Stimulated activated CD4-positive, alpha-beta T cell treated with anti-CD3 and anti-CD28 coated beads, Interleukin-1b, Interleukin-23, amount 100 ng/mL, for 24 hours (primary cell): Measurements from ENCODE around the gene PCDHGA12.
A peak's percentile ranks its signal among the peaks of the same experiment; 100 is the strongest.
"Not testable (repeated sequence)": the region's sequence is repeated elsewhere in the genome, so short reads cannot be mapped to it uniquely, and the experiment has no call there.

Experiments used
- DNase-seq, 4 experiments: peaks; one replicate each; pipeline ENCODE4 v3.0.0-alpha.2; 2020; ENCODE audit warnings: low read depth in 4 of 4, low spot score in 1 of 4

Gene PCDHGA12

GRCh38 chr5:141430332-141431113 lies at the start of gene PCDHGA12:
Gene PCDHGA12, plus strand, starts transcription at chr5:141430507. Its CDS starts 253 bp downstream, at chr5:141430760.
- DNase-seq = no peak

DNA sequence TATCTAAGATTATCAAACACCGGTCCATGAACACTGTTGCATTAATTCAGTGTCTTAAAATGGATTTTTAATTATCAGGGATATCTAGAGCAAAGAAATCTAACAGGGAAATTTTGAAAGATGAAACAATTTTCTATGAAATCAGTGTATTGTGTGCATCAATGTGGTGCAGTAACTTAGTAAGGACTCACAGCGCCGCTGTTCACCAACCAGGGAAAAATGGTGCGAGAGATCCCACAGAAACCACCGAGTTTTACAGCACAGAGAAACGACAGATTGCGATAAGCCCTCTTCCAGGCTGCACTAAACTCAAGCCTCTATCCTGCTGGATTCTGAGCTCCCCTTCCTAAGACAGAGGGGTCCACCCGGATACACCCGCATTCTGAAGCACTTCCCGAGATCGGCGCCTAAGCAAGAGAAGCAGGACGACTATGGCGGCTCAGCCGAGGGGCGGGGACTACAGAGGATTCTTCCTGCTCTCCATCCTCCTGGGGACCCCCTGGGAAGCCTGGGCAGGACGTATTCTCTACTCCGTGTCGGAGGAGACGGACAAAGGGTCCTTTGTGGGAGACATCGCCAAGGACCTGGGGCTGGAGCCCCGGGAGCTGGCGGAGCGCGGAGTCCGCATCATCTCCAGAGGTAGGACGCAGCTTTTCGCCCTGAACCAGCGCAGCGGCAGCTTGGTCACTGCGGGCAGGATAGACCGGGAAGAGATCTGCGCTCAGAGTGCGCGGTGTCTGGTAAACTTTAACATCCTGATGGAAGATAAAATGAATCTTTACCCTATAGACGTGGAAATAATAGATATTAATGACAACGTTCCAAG lies 47.6 kb upstream of the PCDHGA12 start, which contains the start of gene PCDHGA7:
TSS of gene PCDHGA7 (plus strand) at position 274 of the 826 bp plus-strand sequence. CDS start at position 432, 158 bp downstream.
- DNase-seq = no peak

DNA sequence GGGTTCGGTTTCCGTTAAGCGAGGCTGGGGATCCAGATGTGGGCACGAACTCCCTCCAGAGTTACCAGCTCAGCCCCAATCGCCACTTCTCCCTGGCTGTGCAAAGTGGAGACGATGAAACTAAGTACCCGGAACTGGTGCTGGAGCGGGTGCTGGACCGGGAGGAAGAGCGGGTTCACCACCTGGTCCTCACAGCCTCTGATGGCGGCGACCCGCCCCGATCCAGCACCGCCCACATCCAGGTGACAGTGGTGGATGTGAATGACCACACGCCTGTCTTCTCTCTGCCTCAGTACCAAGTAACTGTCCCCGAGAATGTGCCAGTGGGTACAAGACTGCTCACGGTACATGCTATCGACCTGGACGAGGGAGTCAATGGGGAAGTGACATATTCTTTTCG lies 47.0 kb upstream of the PCDHGA12 start:
- DNase-seq = no peak

- DNase-seq = no peak
These were observed 45.6 kb upstream of the PCDHGA12 start for GRCh38 chr5:141384471-141385267.

- not testable (repeated sequence) for DNase-seq
These were observed 42.6 kb upstream of the PCDHGA12 start, which contains the start of gene PCDHGB4 for GRCh38 chr5:141387557-141388311. Gene PCDHGB4, plus strand, starts transcription at chr5:141387698. Its CDS starts 187 bp downstream, at chr5:141387885.

DNA sequence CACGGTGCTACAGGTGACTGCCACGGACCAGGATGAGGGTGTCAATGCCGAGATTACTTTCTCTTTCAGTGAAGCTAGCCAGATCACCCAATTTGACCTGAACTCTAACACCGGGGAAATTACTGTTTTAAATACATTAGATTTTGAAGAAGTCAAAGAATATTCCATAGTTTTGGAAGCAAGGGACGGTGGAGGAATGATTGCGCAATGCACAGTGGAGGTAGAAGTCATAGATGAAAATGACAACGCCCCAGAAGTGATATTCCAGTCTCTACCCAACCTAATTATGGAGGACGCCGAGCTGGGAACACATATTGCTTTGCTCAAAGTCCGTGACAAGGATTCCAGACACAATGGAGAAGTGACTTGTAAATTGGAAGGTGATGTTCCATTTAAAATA lies 41.6 kb upstream of the PCDHGA12 start:
- no peak for DNase-seq

DNA sequence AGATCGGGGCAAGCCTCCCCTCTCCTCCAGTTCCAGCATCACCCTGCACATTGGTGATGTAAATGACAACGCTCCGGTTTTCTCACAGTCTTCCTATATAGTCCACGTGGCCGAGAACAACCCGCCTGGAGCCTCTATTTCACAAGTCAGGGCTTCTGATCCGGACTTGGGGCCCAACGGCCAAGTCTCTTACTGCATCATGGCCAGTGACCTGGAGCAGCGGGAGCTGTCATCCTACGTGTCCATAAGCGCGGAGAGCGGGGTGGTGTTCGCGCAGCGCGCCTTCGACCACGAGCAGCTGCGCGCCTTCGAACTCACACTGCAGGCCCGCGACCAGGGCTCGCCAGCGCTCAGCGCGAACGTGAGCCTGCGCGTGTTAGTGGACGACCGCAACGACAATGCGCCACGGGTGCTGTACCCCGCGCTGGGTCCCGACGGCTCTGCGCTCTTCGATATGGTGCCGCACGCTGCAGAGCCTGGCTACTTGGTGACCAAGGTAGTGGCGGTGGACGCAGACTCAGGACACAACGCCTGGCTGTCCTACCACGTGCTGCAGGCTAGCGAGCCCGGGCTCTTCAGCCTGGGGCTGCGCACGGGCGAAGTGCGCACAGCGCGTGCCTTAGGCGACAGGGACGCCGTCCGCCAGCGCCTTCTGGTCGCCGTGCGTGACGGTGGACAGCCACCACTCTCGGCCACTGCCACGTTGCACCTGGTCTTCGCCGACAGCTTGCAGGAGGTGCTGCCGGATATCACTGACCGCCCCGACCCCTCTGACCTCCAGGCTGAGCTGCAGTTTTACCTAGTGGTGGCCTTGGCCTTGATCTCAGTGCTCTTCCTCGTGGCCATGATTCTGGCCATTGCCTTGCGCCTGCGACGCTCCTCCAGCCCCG lies 40.9 kb upstream of the PCDHGA12 start:
- DNase-seq = no peak

GRCh38 chr5:141392429-141393198 lies 37.7 kb upstream of the PCDHGA12 start, which contains the start of gene PCDHGA8:
Gene PCDHGA8, plus strand, starts transcription at chr5:141392633. Its CDS starts 181 bp downstream, at chr5:141392814.
- no peak for DNase-seq

DNA sequence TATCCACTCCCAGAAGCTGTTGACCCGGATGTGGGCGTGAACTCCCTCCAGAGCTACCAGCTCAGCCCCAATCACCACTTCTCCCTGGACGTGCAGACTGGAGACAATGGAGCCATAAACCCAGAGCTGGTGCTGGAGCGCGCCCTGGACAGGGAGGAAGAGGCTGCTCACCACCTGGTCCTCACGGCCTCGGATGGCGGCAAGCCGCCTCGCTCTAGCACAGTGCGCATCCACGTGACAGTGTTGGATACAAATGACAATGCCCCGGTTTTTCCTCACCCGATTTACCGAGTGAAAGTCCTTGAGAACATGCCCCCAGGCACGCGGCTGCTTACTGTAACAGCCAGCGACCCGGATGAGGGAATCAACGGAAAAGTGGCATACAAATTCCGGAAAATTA lies 37.0 kb upstream of the PCDHGA12 start:
- no peak for DNase-seq

DNA sequence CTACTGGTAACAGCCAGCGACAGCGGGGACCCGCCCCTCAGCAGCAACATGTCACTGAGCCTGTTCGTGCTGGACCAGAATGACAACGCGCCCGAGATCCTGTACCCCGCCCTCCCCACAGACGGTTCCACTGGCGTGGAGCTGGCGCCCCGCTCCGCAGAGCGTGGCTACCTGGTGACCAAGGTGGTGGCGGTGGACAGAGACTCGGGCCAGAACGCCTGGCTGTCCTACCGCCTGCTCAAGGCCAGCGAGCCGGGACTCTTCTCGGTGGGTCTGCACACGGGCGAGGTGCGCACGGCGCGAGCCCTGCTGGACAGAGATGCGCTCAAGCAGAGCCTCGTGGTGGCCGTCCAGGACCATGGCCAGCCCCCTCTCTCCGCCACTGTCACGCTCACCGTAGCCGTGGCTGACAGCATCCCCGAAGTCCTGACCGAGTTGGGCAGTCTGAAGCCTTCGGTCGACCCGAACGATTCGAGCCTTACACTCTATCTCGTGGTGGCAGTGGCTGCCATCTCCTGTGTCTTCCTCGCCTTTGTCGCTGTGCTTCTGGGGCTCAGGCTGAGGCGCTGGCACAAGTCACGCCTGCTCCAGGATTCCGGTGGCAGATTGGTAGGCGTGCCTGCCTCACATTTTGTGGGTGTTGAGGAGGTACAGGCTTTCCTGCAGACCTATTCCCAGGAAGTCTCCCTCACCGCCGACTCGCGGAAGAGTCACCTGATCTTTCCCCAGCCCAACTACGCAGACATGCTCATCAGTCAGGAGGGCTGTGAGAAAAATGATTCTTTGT lies 35.7 kb upstream of the PCDHGA12 start:
- not testable (repeated sequence) for DNase-seq

DNA sequence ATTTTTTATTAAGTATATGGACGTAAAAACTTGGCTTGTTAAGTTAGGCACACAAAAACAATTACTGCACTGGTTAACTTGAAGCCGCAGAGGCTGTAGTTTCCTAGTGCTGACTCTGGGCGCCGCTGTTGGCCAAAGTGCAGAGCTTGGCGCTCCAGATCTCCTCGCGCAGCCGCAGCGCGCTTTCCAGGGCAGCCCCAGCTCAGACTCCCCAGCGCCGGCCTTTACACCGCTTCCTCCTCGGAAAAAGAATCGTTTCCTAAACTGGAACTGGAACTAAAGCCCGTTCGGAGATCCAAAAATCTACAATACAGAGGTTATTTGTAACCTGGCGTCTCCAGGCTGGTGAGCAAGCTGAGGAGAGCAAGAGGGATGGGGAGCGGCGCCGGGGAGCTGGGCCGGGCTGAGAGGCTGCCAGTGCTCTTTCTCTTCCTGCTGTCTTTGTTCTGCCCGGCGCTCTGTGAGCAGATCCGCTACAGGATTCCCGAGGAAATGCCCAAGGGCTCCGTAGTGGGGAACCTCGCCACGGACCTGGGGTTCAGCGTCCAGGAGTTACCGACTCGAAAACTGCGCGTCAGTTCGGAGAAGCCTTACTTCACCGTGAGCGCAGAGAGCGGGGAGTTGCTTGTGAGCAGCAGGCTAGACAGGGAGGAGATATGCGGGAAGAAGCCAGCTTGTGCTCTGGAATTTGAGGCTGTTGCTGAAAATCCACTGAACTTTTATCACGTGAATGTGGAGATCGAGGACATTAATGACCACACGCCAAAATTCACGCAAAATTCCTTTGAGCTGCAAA lies 32.4 kb upstream of the PCDHGA12 start, which contains the start of gene PCDHGB5:
TSS of gene PCDHGB5 (plus strand) at position 192 of the 796 bp plus-strand sequence. CDS start at position 373, 181 bp downstream.
- DNase-seq = peak in 1 of 4 experiments; percentile 32

- DNase-seq = no peak
These were observed 31.7 kb upstream of the PCDHGA12 start for GRCh38 chr5:141398608-141399007.

DNA sequence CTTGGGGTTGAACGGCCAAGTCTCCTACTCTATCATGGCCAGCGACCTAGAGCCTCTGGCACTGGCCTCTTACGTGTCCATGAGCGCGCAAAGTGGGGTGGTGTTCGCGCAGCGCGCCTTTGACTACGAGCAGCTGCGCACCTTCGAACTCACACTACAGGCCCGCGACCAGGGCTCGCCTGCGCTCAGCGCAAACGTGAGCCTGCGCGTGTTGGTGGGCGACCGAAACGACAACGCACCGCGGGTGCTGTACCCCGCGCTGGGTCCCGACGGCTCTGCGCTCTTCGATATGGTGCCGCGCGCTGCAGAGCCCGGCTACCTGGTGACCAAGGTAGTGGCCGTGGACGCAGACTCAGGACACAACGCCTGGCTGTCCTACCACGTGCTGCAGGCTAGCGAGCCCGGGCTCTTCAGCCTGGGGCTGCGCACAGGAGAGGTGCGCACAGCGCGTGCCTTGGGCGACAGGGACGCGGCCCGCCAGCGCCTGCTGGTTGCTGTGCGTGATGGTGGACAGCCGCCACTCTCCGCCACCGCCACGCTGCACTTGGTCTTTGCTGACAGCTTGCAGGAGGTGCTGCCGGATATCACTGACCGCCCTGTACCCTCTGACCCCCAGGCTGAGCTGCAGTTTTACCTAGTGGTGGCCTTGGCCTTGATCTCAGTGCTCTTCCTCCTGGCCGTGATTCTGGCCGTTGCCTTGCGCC lies 30.6 kb upstream of the PCDHGA12 start:
- no peak for DNase-seq

- DNase-seq = peak in 1 of 4 experiments; percentile 11
These were observed 27.6 kb upstream of the PCDHGA12 start, which contains the start of gene PCDHGA9 for GRCh38 chr5:141402553-141403243. Gene PCDHGA9, plus strand, starts transcription at chr5:141402778. Its CDS starts 175 bp downstream, at chr5:141402953.

- DNase-seq = no peak
These were observed 26.9 kb upstream of the PCDHGA12 start for GRCh38 chr5:141403387-141403786.
